Brain microvascular endothelial cell (primary cell): ENCODE results near the gene MEF2C.

Experiments used
- DNase-seq: peaks from one replicate; pipeline ENCODE4 v3.0.0-alpha.2; 2020
- H3K27ac ChIP-seq: fragments of 250-450 bp; sonication (Bioruptor Pico); 2 replicates; pipeline ENCODE4 v1.5.1; 2020; ENCODE audit warnings: mild to moderate bottlenecking, moderate library complexity
- H3K27me3 ChIP-seq: fragments of 250-450 bp; sonication (Bioruptor Pico); replicated peaks from 2 replicates; pipeline ENCODE4 v1.5.1; 2020; ENCODE audit warnings: mild to moderate bottlenecking
- H3K36me3 ChIP-seq: fragments of 250-450 bp; sonication (Bioruptor Pico); replicated peaks from 2 replicates; pipeline ENCODE4 v1.5.1; 2020; ENCODE audit warnings: mild to moderate bottlenecking
- H3K4me3 ChIP-seq: 2 replicates; pipeline ENCODE4 v1.5.1; 2011; ENCODE audit warnings: low read depth, mild to moderate bottlenecking, control low read depth, low read length, moderate library complexity
- CTCF ChIP-seq: IDR thresholded peaks from 2 replicates; pipeline ENCODE4 v1.5.1; 2011; ENCODE audit warnings: low read depth, mild to moderate bottlenecking, moderate library complexity, low read length, control low read depth, inconsistent platforms; ENCODE audit errors: missing control alignments
- in situ Hi-C: cut with HindIII; loops from 2 replicates; pipeline ENCODE4 v1.10.0; 2017; ENCODE audit warnings: low sequenced_read_pairs, low pct_ligation_motif_present

The MEF2C gene

GRCh38 chr5:88745093-88745696, 137.8 kb downstream of the MEF2C start:
- no peaks in the 10 kb centered on the region for H3K27me3 ChIP-seq
- H3K36me3 ChIP-seq = no peaks in the 10 kb centered on the region

GRCh38 chr5:88743231-88743834, 139.7 kb downstream of the MEF2C start:
- H3K4me3 ChIP-seq = no peak overlapping the region
- in situ Hi-C loops = no loop called here
- H3K27me3 ChIP-seq = no peaks in the 10 kb centered on the region
- no peak for TF ChIP-seq CTCF
- no peaks in the 10 kb centered on the region for H3K36me3 ChIP-seq
- DNase-seq = peak; percentile 39
- H3K27ac ChIP-seq = no peak overlapping the region

More at GRCh38 chr5:88745093-88745696, 137.8 kb downstream of the MEF2C start:
- in situ Hi-C loops = no loop called here
- no peak for DNase-seq
- Histone ChIP-seq H3K4me3 (no peak overlapping the region), H3K27ac (no peak overlapping the region)
- no peak for TF ChIP-seq CTCF

GRCh38 chr5:88741964-88742363, 141.0 kb downstream of the MEF2C start:
- in situ Hi-C loops = no loop called here
- Histone ChIP-seq H3K4me3 (no peak overlapping the region), H3K27me3 (no peaks in the 10 kb centered on the region), H3K36me3 (no peaks in the 10 kb centered on the region), H3K27ac (no peak overlapping the region)
- DNase-seq = no peak
- TF ChIP-seq CTCF = no peak

GRCh38 chr5:88740604-88741185, 142.3 kb downstream of the MEF2C start:
- no peaks in the 10 kb centered on the region for H3K27me3 ChIP-seq
- TF ChIP-seq CTCF = no peak
- no peak for DNase-seq
- no peak overlapping the region for H3K27ac ChIP-seq
- in situ Hi-C loops = no loop called here
- H3K4me3 ChIP-seq = no peak overlapping the region
- H3K36me3 ChIP-seq = no peaks in the 10 kb centered on the region

GRCh38 chr5:88736494-88736893, 146.5 kb downstream of the MEF2C start:
- no peak for TF ChIP-seq CTCF
- Histone ChIP-seq H3K36me3 (no peaks in the 10 kb centered on the region), H3K27me3 (no peaks in the 10 kb centered on the region), H3K4me3 (no peak overlapping the region), H3K27ac (no peak overlapping the region)
- in situ Hi-C loops = no loop called here
- DNase-seq = no peak
